NB4 (cell line): ENCODE data around the gene HSPB1.

Experiments used
- TF ChIP-seq, protein P1 (sequence below): IDR thresholded peaks from one replicate; pipeline ENCODE4 v1.5.1; 2012; ENCODE audit warnings: low read depth, low read length
- TF ChIP-seq, protein P2 (sequence below): IDR thresholded peaks from 2 replicates; pipeline ENCODE4 v1.6.1; 2011; ENCODE audit warnings: low read depth, low read length

DNA sequence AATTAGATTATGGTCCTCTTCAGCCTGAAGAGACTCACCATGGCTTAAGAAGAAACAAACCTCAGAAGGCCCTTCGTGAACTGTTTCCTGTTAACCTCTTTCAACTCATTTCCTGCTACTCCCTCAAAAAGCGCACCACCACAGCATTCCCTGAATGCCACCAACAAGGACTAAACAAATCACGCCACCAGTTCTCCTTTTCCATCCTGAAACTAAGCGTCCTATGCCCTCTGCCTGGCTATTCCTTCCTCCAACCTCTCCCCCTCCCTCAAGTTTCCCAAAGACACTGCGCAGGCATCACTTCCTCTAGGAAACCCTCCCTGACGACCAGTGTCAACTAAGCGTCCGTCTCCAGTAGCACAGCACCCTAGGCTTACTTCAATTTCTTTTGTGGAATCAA, 44.3 kb downstream of the HSPB1 start:
- TF ChIP-seq, protein P1, sequence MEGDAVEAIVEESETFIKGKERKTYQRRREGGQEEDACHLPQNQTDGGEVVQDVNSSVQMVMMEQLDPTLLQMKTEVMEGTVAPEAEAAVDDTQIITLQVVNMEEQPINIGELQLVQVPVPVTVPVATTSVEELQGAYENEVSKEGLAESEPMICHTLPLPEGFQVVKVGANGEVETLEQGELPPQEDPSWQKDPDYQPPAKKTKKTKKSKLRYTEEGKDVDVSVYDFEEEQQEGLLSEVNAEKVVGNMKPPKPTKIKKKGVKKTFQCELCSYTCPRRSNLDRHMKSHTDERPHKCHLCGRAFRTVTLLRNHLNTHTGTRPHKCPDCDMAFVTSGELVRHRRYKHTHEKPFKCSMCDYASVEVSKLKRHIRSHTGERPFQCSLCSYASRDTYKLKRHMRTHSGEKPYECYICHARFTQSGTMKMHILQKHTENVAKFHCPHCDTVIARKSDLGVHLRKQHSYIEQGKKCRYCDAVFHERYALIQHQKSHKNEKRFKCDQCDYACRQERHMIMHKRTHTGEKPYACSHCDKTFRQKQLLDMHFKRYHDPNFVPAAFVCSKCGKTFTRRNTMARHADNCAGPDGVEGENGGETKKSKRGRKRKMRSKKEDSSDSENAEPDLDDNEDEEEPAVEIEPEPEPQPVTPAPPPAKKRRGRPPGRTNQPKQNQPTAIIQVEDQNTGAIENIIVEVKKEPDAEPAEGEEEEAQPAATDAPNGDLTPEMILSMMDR, result no peak
- TF ChIP-seq, protein P2, sequence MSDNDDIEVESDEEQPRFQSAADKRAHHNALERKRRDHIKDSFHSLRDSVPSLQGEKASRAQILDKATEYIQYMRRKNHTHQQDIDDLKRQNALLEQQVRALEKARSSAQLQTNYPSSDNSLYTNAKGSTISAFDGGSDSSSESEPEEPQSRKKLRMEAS, result no peak
